GM19025 (cell line): ENCODE measurements around the gene CREBZF.
A peak's percentile ranks its signal among the peaks of the same experiment; 100 is the strongest.

Experiments used
- ATAC-seq: cut with Tn5 transposase; IDR thresholded peaks from one replicate; pipeline ENCODE4 v1.9.1; 2021; ENCODE audit warnings: mild to moderate bottlenecking, low read depth, moderate library complexity; ENCODE audit not compliant: unreplicated experiment

Gene CREBZF, protein sequence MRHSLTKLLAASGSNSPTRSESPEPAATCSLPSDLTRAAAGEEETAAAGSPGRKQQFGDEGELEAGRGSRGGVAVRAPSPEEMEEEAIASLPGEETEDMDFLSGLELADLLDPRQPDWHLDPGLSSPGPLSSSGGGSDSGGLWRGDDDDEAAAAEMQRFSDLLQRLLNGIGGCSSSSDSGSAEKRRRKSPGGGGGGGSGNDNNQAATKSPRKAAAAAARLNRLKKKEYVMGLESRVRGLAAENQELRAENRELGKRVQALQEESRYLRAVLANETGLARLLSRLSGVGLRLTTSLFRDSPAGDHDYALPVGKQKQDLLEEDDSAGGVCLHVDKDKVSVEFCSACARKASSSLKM

DNA sequence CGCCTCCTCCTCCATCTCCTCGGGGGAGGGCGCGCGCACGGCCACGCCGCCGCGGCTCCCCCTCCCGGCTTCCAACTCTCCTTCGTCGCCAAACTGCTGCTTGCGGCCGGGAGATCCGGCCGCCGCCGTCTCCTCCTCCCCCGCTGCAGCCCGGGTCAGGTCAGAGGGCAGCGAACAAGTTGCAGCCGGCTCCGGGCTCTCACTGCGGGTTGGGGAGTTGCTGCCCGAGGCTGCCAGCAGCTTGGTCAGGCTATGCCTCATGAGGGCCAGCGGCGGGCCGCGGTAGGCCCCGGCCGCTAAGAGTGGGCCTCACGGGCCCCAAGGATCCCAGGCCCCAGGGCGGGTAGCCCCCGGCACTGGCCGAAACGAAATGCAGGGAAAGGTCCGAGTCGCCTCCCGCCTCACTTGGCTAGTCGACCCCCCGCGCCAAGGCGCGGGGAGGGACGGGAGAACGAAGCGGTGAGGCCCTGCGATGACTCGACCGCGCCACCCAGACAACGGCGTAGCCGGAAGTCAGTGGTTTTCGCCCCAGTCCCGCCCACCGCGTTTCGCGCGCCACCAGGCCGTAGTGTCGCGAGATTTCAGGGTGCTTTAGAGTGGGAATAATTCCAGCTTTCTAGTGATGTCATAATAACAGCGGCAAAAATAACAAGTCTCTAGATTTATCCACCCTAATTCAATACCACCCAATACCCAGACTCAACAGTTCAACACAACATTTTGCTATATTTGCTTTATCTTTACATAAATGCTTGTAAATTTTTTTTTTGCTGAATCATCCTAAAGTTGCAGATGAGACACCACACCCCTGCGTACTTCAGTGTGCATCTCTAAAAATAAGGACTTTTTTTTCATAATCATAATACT lies at the start of gene CREBZF:
TSS of gene CREBZF (minus strand) at position 515 of the 867 bp plus-strand sequence. CDS start at position 261, 254 bp downstream.
- peak; percentile 89 for ATAC-seq

DNA sequence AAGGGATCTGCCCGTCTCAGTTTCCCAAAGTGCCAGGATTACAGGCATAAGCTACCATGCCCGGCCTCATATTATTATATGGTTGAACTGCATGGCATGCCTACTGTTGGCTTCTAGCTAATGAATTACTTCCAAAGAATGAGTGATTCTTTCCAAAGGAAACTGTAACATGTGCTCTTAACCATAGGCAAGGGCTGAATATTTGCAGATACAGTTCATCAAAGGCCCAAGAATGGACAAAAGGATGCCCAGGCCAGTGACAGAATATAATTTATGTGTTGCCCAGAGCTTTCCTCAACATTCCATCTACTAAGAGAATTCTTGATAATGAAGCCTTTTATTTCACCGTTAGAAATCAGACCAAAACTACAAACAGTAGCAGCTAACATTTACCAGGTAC lies 48.0 kb upstream of the CREBZF start:
- no peak for ATAC-seq

DNA sequence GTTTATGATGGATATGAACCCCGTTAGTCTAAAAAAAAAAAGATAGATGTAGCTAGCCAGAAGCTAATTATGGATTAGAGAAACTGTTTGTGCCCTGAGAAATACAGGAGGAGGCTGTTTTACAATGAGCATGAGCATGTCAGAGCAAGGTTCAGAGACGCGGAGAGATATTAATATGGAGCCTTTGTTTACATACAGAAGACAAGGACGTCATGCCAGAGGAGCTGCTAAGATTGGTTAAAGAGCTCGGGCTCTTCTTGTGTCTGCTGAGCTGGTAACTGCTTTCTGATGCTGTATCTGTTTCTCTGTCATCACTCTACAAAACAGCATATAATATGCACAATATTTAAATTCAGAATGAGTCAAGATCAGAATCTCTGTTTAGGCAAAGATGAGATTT lies 46.0 kb upstream of the CREBZF start:
- ATAC-seq = no peak

DNA sequence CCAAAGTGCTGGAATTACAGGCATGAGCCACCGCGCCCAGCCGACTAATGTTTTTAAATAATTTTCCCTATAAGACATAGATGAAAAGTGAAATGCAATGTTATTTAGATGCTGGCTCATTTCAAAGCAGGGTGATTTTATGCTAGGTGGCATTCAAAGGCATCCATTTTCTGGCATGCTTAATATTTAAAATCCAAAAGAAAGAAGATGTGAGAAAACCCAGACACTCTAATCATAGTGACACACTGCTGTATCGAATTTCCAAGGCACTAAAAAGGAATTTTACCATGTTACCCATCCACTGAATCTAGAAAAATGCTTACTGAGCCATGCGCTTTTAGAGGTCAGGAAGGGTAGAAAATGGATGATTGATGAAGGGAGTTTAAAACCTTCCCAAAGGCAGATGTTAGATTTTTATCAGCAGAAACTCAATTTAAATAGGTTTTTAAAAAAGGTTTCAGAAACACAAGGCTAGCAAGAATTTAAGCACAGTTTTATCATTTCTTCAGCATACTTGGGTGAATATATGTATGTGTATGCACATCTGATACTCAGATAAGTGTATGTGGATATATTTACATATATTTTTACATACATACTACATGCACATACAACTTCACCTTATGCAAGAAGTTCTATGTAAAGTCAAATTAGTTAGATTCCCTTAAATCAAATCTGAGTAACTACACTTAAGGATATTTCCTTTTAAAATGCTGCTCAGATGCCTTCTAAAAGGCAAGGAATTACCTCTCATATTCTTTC lies 45.2 kb upstream of the CREBZF start:
- no peak for ATAC-seq

DNA sequence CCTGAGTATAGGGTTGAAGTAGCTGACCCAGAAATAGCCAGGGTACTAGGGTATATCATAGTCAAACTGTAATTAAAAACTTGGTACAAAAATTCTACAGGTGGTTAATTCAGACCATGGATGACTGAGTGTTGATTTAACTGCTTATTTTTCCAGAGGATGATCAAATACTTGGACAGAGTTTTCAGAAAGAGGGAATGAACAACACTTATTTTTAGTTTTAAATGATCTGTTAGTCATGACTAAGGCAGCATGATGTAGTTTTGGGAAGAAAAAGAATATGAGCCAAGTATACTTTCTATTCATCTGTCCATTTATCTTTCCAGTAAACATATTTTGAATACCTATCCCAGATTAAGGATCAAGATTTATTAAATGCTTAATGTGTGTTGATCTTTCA lies 40.9 kb upstream of the CREBZF start:
- ATAC-seq = no peak

DNA sequence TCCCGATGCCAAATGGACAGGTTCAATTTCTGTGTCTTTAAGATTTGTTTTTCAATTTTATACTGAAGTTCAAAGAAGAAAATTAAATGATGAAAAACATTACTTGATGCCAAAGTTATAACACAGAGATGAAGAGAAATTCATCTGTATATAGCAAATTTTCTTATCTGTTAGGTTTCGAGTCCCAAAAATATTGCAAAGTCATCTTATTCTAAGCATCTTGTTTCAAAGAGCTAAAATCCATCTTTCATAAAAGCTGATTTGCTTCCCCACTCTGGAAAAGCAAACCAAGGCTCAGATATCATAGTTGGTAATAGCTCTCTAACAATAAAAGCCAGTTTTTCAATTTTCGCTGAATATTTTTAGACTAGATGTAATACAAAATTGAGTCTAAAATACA lies 40.0 kb upstream of the CREBZF start:
- ATAC-seq = no peak

DNA sequence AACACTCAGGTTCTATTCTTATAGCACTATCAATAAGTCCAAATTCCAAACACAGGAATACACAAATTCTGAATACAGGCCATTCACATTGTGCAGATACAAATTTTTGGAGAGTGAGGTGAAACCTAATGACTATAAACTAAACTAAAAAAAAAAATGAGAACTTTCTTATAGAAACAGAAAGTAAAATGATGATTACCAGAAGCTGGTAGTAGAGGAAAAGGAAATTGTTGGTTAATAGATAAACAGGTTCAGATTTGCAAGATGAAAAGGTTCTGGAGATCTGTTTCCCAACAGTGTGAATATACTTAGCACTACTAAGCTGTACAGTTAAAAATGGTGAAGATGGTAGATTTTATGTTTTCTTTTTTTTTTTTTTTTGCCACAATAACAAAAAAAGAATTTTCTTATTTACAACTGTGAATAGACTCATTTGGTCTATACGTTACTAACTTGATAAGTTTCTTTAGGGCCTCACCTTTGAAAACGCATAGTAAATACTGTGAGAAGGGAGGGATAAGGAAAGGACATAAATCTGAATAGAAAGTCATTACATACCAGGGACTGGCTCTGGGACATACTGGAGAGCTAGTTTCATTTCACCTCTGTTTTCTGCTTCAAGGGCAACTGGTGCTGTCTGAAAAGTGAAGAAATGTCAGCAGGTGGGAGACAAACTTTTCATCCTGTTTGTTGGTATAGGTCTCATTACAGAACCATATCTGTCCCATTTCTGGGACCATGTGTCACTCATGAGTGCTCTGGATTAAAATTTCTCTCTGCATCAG lies 35.2 kb upstream of the CREBZF start:
- peak; percentile 87 for ATAC-seq

DNA sequence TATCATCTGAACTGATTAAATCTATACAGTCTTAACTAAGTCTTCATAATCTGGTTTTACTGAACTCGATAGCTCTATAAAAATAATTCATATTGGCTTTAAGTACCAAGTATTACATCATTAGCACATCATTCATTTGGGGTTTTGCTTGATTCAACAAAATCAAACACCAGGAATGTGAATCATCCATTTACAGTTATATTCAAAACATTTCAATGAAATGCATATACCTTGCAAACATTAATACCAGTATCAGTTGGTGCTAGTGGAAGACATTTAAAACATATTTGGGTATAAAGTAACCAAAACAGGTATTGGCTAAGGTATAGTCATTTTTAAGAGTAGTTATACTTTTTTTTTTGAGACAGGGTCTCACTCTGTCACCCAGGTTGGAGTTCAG lies 33.3 kb upstream of the CREBZF start:
- ATAC-seq = no peak

DNA sequence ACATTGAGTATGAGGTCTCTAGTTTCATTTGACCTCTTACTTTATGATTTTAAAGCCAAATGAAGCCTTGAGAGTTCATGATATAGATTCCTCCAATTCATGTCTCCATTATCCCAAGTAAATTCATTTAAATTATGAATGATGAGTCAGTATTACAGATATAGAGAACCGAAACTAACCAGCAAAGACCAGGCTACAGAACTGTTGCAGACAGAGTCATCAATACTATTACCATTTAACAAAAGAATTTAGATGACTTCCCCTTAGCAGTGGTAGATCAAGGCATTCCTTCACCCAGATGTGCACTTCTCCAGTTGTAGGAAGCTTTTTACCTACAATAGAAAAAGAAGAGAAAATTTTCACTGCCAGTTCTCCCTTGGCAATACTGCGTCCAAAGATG lies 32.8 kb upstream of the CREBZF start:
- no peak for ATAC-seq

DNA sequence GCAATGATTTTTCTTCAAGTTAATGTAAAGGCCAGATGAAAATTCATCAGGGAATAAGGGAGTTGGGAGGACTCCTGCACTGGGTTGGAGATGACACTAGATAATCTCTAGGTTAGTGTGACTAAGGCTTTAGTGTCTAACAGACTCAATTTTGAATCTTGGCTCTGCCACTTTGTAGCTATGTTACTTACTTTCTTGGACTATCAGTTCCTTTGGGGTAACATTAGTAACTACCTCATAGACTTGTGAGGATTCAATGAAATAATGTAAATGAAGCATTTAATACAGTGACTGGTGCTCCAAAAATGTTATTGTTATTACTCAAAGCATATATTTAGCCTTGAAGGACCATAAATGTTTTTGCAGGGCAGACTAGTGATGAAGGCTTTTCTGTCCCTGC lies 30.6 kb upstream of the CREBZF start:
- no peak for ATAC-seq

DNA sequence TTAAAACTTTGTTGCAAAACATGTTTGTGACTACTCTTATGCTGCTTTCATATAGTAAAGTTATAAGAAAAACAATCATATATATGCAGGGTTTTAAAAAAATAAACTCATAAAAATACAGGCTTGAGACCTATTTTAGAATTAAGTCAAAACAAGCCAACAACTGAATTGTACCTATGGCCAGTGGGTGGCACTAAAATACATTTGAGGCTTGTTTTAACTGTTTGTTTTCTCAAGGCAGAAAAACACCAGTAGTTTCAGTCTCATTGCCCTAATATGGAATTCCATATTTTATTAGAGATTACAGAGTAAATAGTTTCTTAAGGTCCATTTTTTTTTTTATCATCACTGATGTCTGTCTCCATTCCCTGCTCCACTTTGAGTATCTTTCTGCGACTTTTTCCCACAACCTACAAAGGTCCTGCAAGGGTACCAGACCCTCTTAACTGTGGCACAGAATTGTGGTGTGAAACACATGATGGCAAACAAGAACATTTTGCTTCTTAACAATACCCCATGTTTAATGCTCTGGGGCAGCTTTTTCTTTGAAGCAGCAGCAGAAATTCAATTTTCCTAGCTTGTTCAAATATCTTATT lies 29.6 kb upstream of the CREBZF start:
- no peak for ATAC-seq

DNA sequence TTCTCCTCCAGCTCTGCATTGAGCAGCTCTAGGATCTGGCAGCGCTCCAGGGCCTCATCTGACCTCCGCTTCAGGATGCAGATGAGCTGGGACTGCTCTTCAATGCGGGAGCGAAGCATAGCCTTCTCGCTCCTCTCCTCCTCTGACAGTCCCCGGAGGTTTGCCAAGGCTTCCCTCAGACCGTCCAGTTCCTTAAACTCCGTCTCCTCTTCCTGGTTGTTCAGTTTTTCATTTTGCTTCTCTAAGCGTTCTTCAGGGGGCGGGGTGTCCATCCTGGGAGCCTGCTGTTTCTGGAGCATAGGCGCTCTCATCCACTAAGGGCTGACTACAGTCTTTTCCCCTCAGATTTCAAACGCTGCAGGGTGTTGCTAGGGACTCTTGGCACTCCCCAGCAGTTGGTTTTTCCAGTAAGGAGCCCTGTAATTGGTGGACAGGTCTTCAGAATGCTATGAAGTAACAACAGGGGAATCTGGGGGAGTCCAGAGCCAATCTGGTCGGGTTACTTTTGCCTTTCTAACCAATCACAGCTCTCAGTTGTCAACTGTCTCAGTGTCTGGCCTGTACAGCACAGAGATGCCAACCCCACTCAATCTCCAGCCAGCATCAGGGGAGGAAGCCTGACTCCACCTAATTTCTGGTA lies 21.0 kb upstream of the CREBZF start, which contains the start of gene CCDC89:
TSS of gene CCDC89 (minus strand) at position 376 of the 640 bp plus-strand sequence. CDS start at position 311, 65 bp downstream.
- no peak for ATAC-seq

DNA sequence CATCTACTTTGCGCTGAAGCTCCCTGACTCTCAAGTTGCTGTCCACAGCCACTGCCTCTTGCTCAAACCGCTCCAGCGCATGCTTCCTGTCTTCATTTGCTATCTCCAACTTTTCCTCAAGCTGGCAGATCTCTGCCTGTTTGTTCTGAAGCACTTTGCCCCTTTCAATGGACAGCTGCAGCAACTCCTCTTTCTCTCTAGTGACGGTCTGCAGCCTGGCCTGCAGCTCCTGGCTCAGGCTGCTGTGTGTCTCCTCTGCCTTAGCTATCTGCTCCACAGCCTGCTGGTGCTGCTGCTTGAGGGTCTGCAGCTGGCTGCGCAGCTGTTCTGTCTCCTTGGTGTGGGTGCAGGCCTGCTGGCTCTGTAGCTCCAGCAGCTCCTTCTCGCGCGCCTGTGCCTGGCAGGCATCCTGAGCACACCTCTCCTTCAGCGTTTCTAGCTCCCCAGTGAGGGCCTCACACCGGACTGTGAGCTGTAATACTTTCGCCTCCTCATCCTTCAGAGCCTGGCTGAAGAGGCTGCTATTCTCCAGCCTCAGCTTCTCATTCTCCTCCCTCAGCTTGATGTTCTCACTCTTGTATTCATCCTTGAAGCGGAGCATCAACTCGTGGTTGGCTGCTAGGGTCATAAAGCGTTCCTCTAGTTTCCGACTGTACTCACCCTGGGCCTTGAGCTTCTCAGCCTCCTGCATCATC lies 20.3 kb upstream of the CREBZF start:
- no peak for ATAC-seq

DNA sequence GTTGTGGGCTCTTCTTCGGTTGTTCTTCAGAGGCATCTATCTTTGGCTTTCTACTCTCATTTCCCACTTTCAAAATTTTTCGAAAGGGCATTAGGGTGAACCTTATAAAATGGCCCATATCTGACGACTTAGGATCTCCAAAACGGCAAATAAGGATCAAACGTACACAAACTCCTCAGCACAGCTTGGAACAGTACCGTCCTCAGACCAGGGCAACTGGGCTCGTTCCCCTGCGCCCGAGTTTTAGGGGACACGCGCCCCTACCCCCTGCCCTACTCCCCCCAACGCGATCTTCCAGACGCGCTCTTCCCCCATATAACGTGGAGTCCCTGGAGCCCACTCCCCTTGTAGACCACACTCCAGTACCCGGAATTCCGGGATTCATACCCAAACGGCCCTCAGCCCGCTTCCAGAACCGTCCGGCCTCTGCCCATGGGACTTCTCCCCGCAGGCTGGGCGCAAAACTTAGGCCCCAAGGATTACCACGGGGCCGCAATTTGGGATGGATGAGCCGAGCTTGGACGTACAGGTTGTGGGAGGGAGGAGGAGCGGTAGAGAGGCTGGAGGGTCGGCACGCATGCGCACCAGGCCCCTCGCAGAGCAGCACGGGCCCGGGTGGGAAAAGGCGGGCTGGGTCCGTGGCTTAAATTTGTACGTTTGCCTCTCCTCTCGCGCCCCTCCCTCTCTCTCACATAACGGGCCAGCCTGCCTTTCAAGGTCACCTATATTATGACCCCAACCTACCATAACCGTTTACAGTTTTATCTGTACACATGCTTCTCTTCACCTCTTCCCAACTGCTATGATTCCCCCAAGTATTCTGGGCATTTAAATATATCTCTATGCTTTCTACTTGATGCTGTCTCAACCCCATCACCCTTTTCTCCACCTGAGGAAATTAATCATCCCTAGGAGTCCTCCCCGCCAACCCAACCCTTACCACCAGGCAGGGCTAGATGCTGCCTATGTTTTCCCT lies 17.7 kb upstream of the CREBZF start:
- peak; percentile 78 for ATAC-seq

DNA sequence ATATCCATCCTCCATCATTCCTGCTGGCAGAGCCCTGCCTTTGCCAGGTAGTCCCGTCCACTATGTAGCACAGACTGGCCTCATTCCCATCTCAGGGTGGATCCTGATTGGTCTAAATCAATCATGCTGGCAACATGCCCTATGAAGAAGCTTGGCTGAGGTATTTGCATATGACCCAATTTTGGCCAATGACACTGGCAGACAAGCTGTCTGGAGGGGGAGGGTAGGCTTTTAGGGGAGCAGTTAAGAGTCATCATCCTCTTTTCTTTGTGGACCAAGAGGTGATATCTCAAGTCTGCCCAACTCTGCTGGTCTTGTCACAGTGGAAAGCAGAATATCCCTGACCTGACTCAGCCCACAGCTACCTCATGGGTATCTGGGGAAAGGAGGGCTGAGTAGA lies 16.0 kb upstream of the CREBZF start:
- no peak for ATAC-seq

DNA sequence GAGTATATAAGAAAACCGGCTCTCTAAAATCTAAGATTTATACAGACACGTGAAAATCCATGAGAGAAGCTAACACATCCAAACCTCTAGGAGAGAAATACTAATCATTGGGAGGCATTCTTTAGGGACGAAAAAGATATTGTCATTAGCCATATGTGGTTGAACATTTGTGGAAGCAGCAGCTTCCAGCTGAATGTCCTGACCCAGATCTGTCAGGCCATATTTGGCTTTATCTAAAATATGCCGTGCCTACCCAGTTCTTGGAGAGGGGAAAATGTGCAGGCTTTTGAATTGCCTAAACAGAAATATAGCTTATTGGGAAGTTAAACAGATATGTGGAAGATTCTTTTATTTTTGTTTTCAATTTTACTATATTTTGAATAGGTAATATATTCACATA lies 14.6 kb upstream of the CREBZF start:
- no peak for ATAC-seq

DNA sequence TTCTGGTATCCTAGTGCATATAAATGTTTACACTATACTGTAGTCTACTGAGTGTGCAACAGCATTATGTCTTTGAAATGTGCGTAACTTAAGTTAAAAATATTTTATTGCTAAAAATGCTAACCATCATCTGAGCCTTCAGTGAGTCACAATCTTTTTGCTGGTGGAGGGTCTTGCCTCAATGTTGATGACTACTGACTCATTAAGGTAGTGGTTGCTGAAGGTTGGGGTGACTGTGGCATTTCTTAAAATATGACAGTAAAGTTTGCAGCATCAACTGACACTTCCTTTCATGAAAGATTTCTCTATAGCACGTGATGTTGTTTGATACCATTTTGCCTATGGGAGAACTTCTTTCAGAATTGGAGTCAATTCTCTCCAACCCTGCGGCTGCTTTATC lies 8.5 kb upstream of the CREBZF start:
- ATAC-seq = no peak
